Measurements from ENCODE around the gene FBXL20.
"Not testable (repeated sequence)": the region's sequence is repeated elsewhere in the genome, so short reads cannot be mapped to it uniquely, and the experiment has no call there.

Gene FBXL20

GRCh38 chr17:39401412-39402243 lies at the start of gene FBXL20:
Gene FBXL20, minus strand, starts transcription at chr17:39401626. Its CDS starts 224 bp downstream, at chr17:39401402.
- peak; percentile 73 for TF ChIP-seq POLR2A (IDR thresholded peaks at IDR 0.05; ENCODE audit: low read length)
- no peak for TF ChIP-seq GATA1 (IDR thresholded peaks at IDR 0.05; ENCODE audit: low read depth, low read length)
- peak; percentile 92 to 95 for DNase-seq

DNA sequence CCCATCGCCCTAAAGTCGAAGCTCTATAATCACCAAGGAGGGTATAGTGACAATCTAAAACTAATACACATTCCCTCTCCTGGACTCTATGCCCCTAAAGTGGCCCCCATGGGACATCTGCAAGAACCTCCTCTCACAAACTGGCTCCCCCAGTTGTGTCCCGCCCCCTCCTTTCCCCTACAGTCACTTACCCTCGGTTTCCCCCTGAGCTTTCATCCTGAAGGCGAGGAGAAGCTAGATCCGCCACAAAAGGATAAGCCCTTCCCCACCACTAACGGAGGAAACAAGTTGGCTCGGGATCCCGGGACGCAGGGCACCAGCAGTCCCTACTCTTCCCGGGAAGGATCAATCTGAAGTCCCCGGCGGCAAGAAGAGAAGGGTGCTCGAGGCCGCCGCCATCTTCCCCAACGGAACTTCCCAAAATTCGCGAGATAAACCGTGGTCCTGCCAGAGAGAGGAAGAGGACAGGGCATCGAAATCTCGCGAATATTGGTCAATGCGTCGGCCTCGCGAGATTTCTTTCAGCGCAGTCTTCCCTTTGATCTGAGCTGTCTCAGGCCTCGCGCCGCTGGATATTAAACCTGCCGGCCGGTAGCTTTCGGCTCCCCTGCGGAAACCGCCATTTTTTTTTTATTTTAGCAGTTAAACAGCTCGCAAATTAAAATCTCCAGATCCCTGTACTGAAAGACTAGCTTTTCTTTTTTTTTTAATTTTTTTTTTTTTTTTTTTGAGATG lies 49.6 kb upstream of the FBXL20 start, which contains the start of gene MED1:
Gene MED1, minus strand, starts transcription at position 417 of the 735 bp plus-strand sequence. Its CDS starts 201 bp downstream, at position 216.
- TF ChIP-seq POLR2A (IDR thresholded peaks at IDR 0.05; ENCODE audit: low read length), result peak; percentile 93
- TF ChIP-seq GATA1 (IDR thresholded peaks at IDR 0.05; ENCODE audit: low read depth, low read length), result no peak
- peak; percentile 98 for DNase-seq

DNA sequence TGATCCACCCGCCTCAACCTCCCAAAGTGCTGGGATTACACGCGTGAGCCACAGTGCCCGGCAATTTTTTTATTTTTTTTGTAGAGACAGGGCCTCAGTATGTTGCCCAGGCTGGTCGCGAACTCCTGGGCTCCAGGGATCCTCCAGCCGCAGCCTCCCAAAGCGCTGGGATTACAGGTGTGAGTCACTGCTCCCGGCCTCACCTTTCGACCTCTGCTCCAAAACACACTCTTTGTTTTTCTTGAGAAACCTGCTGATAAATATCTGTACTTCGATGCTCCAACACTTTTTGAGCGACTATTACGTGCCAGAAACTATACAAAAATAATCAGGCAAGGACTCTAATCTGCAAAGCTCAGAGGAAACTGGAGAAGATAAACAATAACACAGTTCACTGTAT lies 48.6 kb upstream of the FBXL20 start:
- no peak for TF ChIP-seq GATA1 (IDR thresholded peaks at IDR 0.05; ENCODE audit: low read depth, low read length)
- TF ChIP-seq POLR2A (IDR thresholded peaks at IDR 0.05; ENCODE audit: low read length), result no peak
- DNase-seq, result peak in 1 of 2 experiments; percentile 47

DNA sequence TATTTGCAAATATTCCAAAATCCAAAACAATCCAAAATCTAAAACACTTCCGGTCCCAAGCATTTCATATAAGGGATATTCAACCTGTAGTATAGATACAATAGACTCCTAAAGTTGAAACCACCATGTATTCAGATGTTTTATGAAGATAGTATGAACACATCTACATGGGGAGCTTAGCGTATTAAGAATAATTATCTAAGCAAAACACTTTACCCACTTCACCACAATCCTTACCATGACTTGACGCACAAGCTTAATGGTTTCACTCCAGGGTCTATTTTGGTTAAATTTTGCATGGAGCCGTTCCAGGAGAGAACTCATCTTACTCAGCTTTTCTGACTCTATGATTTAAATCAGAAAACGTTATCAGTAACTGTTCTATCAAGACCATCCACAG lies 46.1 kb upstream of the FBXL20 start:
- DNase-seq, result no peak
- no peak for TF ChIP-seq GATA1 (IDR thresholded peaks at IDR 0.05; ENCODE audit: low read depth, low read length)
- TF ChIP-seq POLR2A (IDR thresholded peaks at IDR 0.05; ENCODE audit: low read length), result no peak

- TF ChIP-seq POLR2A (IDR thresholded peaks at IDR 0.05; ENCODE audit: low read length) (no peak), GATA1 (IDR thresholded peaks at IDR 0.05; ENCODE audit: low read depth, low read length) (no peak)
- no peak for DNase-seq
Measured at GRCh38 chr17:39443326-39443725, 41.9 kb upstream of the FBXL20 start.

DNA sequence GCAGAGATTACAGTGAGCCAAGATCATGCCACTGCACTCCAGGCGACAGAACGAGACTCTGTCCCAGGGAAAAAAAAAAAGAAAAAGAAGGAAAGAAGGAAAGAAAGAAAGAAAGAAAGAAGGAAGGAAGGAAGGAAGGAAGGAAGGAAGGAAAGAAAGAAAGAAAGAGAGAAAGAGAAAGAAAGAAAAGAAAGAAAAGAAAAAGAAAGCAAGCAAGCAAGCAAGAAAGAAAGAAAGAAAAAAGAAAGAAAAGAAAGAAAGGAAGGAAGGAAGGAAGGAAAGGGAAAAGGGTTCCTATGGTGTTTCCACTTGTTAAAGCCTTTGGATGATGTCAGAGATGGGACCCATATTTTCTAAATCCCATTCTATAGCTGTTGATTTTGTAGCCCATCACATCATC lies 38.4 kb upstream of the FBXL20 start:
- not testable (repeated sequence) for DNase-seq

GRCh38 chr17:39429600-39429999 lies 28.2 kb upstream of the FBXL20 start:
- DNase-seq, result no peak
- TF ChIP-seq GATA1 (IDR thresholded peaks at IDR 0.05; ENCODE audit: low read depth, low read length) (no peak), POLR2A (IDR thresholded peaks at IDR 0.05; ENCODE audit: low read length) (no peak)

DNA sequence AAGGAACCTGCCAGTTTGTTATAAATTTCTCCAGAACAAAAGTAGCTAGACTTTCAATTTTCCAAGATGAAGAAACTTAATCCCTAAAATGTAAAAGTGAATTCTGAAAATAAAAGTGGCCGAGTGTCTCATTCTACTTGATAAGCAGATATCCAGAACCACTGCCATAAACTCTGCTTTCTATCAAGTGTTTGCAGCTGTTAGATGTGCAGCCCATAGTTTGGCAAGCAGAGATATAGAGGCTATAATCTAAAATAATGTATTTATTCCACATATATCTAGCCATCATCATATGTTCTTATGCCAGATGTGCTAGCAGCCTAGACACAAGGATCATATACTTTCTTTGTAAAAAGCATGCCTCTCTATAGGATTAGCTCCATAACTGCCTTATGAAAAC lies 14.7 kb upstream of the FBXL20 start:
- DNase-seq, result peak; percentile 72 to 91
- TF ChIP-seq POLR2A (IDR thresholded peaks at IDR 0.05; ENCODE audit: low read length) (peak; percentile 23), GATA1 (IDR thresholded peaks at IDR 0.05; ENCODE audit: low read depth, low read length) (no peak)

DNA sequence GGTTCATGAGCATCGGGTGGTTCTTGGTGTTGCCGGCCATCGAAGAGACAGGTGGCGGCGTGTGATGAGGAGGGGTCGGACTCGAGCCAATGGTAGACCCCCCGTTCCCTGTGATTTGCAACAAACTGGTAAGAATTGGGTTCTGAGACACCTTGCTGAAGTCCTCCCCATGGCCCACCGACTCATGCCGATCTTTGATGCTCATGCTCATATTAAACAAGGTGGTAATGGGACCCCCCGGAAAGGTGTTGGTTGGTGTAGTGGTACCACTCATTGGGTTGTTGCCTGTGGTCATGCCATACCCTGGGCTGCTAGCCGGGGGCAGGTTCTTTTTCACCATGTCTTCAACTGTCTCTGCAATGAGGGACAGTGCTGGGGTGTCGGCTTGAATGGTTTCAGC lies 8.9 kb upstream of the FBXL20 start:
- no peak for TF ChIP-seq GATA1 (IDR thresholded peaks at IDR 0.05; ENCODE audit: low read depth, low read length)
- TF ChIP-seq POLR2A (IDR thresholded peaks at IDR 0.05; ENCODE audit: low read length), result no peak
- no peak for DNase-seq

- DNase-seq, result no peak
- TF ChIP-seq POLR2A (IDR thresholded peaks at IDR 0.05; ENCODE audit: low read length), result no peak
- no peak for TF ChIP-seq GATA1 (IDR thresholded peaks at IDR 0.05; ENCODE audit: low read depth, low read length)
Measured at GRCh38 chr17:39408360-39408759, 6.9 kb upstream of the FBXL20 start.

DNA sequence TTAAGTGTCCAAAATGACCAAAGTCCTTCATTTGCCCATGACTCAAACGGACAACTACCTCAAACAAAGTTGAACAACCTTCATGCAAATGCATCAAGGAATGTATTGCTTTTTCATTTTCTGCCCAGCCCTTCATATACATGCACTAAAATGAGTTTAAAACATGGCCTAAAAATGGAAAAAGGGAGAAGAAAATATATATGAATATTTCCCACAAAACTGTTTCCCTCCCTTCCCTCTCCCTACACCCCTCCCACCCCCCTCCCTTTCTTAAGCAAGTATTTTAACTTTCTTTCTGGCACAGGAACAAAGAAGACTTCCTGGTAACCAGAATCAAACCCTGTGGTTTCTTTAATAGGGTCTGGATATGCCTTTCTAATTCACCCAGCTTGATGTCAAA lies 5.5 kb upstream of the FBXL20 start:
- DNase-seq, result no peak
- TF ChIP-seq GATA1 (IDR thresholded peaks at IDR 0.05; ENCODE audit: low read depth, low read length) (no peak), POLR2A (IDR thresholded peaks at IDR 0.05; ENCODE audit: low read length) (no peak)

- DNase-seq, result no peak
- no peak for TF ChIP-seq GATA1 (IDR thresholded peaks at IDR 0.05; ENCODE audit: low read depth, low read length)
Measured at GRCh38 chr17:39405436-39405835, 4.0 kb upstream of the FBXL20 start.

DNA sequence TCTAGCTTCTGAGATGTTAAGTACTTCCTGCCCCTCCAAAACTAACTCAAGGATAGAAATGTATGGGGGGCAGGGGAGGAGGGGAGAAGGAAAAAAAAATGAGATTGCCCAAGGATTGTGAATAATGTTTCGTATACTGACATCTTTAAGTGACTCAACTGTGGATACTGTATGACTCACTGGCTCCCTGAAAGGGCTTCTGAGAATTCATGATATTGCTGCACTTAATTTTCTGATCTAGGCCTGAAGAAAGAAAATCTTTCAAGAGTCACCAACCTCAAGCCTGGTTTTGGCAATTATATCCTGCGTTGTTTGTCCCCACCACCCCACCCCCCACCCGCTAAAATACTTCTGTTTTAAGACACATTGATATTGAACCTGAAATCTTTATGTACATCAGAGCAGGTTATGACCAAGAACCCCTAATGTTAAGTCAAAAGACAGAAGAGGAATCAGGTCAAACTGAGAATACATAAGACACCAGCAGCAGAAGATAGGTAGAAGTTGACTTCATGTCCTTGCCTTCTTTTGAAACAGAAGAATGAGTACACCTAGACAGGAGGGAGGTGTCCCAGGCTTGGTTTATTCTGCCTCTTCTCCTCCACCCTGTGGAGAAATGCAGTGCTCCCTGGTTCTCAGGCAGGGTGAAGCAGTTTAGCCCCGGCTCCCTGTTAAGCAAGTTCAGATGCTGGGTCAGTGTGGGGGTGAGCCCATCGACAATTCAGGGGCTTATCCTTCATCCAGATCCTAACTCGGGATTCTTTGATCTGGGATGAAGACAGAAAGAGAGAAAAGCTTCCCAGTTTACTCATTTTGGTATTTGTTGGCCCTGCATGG lies 3.3 kb upstream of the FBXL20 start:
- TF ChIP-seq GATA1 (IDR thresholded peaks at IDR 0.05; ENCODE audit: low read depth, low read length) (no peak), POLR2A (IDR thresholded peaks at IDR 0.05; ENCODE audit: low read length) (no peak)
- peak in 1 of 2 experiments; percentile 36 for DNase-seq
